ENCODE measurements around the gene EAF1.

The EAF1 gene

GRCh38 chr3:15449489-15450224, 22.3 kb downstream of the EAF1 start:
- Mint-ChIP-seq H3K27ac (no peak overlapping the region), H3K4me1 (no peaks in the 10 kb centered on the region), H3K9me3 (no peaks in the 10 kb centered on the region), H3K27me3 (ENCODE audit: low read depth, poor library complexity) (peaks cover 3% of the 10 kb centered on the region), H3K36me3 (ENCODE audit: low read depth) (peaks cover 40% of the 10 kb centered on the region), H3K4me3 (no peak overlapping the region)
- no peak for TF ChIP-seq CTCF (IDR thresholded peaks at IDR 0.05)
- DNase-seq = no peak

- H3K9me3 Mint-ChIP-seq = no peaks in the 10 kb centered on the region
- DNase-seq = no peak
- H3K36me3 Mint-ChIP-seq (ENCODE audit: low read depth) = peaks cover 33% of the 10 kb centered on the region
- no peak overlapping the region for H3K27ac Mint-ChIP-seq
- no peak overlapping the region for H3K4me3 Mint-ChIP-seq
- peaks cover 3% of the 10 kb centered on the region for H3K27me3 Mint-ChIP-seq (ENCODE audit: low read depth, poor library complexity)
- no peak for TF ChIP-seq CTCF (IDR thresholded peaks at IDR 0.05)
- no peaks in the 10 kb centered on the region for H3K4me1 Mint-ChIP-seq
Measured at GRCh38 chr3:15450438-15451215, 23.2 kb downstream of the EAF1 start.

GRCh38 chr3:15451216-15452113, 24.1 kb downstream of the EAF1 start:
- no peak for TF ChIP-seq CTCF (IDR thresholded peaks at IDR 0.05)
- Mint-ChIP-seq H3K9me3 (no peaks in the 10 kb centered on the region), H3K27ac (no peak overlapping the region), H3K36me3 (ENCODE audit: low read depth) (peaks cover 28% of the 10 kb centered on the region), H3K4me3 (no peak overlapping the region), H3K4me1 (no peaks in the 10 kb centered on the region), H3K27me3 (ENCODE audit: low read depth, poor library complexity) (peaks cover 3% of the 10 kb centered on the region)
- no peak for DNase-seq

GRCh38 chr3:15452156-15452555, 24.8 kb downstream of the EAF1 start:
- peaks cover 3% of the 10 kb centered on the region for H3K27me3 Mint-ChIP-seq (ENCODE audit: low read depth, poor library complexity)
- no peak for DNase-seq
- H3K4me3 Mint-ChIP-seq = no peak overlapping the region
- H3K9me3 Mint-ChIP-seq = no peaks in the 10 kb centered on the region
- no peak overlapping the region for H3K27ac Mint-ChIP-seq
- H3K4me1 Mint-ChIP-seq = no peaks in the 10 kb centered on the region
- no peak for TF ChIP-seq CTCF (IDR thresholded peaks at IDR 0.05)
- peaks cover 27% of the 10 kb centered on the region for H3K36me3 Mint-ChIP-seq (ENCODE audit: low read depth)

GRCh38 chr3:15452961-15453360, 25.6 kb downstream of the EAF1 start:
- Mint-ChIP-seq H3K27me3 (ENCODE audit: low read depth, poor library complexity) (peaks cover 3% of the 10 kb centered on the region), H3K4me3 (no peak overlapping the region), H3K27ac (no peak overlapping the region), H3K9me3 (no peaks in the 10 kb centered on the region), H3K36me3 (ENCODE audit: low read depth) (peaks cover 27% of the 10 kb centered on the region), H3K4me1 (no peaks in the 10 kb centered on the region)
- DNase-seq = no peak
- TF ChIP-seq CTCF (IDR thresholded peaks at IDR 0.05) = no peak
